OCI-LY7 (cell line): ENCODE results near the gene IFITM2. TPM values are rescaled to one million over a fixed set of nuclear protein-coding genes. Genes with fewer than 3 reads are reported as not detected.

Experiments used
- BruUV-seq: library from RNA; stranded (reverse); fragments of 400-500 nt; replicated peaks from 2 replicates; lab custom pipeline; 2021; lab: Mats Ljungman, UMichigan
- CTCF ChIA-PET: fragments of 300-600 bp; sonication (Branson Sonifier 250); formaldehyde crosslinking; loops from one replicate; lab custom pipeline; 2022; ENCODE audit warnings: antibody characterized with exemption; ENCODE audit not compliant: unreplicated experiment; lab: Charles Lee
- POLR2A ChIA-PET: fragments of 300-600 bp; sonication (Branson Sonifier 250); formaldehyde crosslinking; loops from one replicate; lab custom pipeline; 2022; ENCODE audit warnings: antibody characterized with exemption; lab: Charles Lee
- DNase-seq: peaks from one replicate; pipeline ENCODE4 v3.0.0-alpha.2; 2015; ENCODE audit warnings: low spot score
- H2AFZ ChIP-seq: fragments of 200-600 bp; sonication (generic), shearing (Covaris generic); 2 replicates; pipeline ENCODE4 v1.6.1; 2014; ENCODE audit warnings: mild to moderate bottlenecking, antibody characterized with exemption, low read length, moderate library complexity
- H3K27ac ChIP-seq: fragments of 200-600 bp; sonication (generic); 2 replicates; pipeline ENCODE4 v1.5.1; 2014; ENCODE audit warnings: mixed run types, low read depth, mild to moderate bottlenecking, moderate library complexity, low read length, inconsistent platforms; ENCODE audit not compliant: poor library complexity, severe bottlenecking
- H3K36me3 ChIP-seq: fragments of 200-600 bp; sonication (generic); 2 replicates; pipeline ENCODE4 v1.6.1; 2014; ENCODE audit warnings: mild to moderate bottlenecking, antibody characterized with exemption, low read length, moderate library complexity, mixed read lengths; ENCODE audit not compliant: insufficient read depth
- H3K4me1 ChIP-seq: fragments of 200-600 bp; sonication (generic); 2 replicates; pipeline ENCODE4 v1.5.1; 2014; ENCODE audit warnings: mild to moderate bottlenecking, low read length; ENCODE audit not compliant: insufficient read depth, poor library complexity, severe bottlenecking
- H3K4me2 ChIP-seq: fragments of 200-600 bp; sonication (generic); 2 replicates; pipeline ENCODE4 v1.6.1; 2014; ENCODE audit warnings: mild to moderate bottlenecking, low read length
- H3K4me3 ChIP-seq: fragments of 200-600 bp; sonication (generic); 2 replicates; pipeline ENCODE4 v1.5.1; 2014; ENCODE audit warnings: mild to moderate bottlenecking, low read depth, low read length; ENCODE audit not compliant: poor library complexity, severe bottlenecking
- H3K79me2 ChIP-seq: fragments of 200-600 bp; sonication (generic); 2 replicates; pipeline ENCODE4 v1.6.1; 2016; ENCODE audit warnings: low read depth, mild to moderate bottlenecking, low read length, moderate library complexity, mixed read lengths; ENCODE audit not compliant: insufficient read depth
- H3K9me2 ChIP-seq: fragments of 200-600 bp; sonication (generic); 2 replicates; pipeline ENCODE4 v1.6.1; 2016; ENCODE audit warnings: mild to moderate bottlenecking, low read length, mixed read lengths; ENCODE audit not compliant: insufficient read depth
- H3K9me3 ChIP-seq: fragments of 200-600 bp; sonication (generic); 2 replicates; pipeline ENCODE4 v1.6.1; 2014; ENCODE audit warnings: mild to moderate bottlenecking, mixed run types, low read length, mixed read lengths
- H4K20me1 ChIP-seq: fragments of 200-600 bp; sonication (generic); 2 replicates; pipeline ENCODE4 v1.6.1; 2014; ENCODE audit warnings: mild to moderate bottlenecking, antibody characterized with exemption, low read length, moderate library complexity, mixed read lengths; ENCODE audit not compliant: insufficient read depth
- CTCF ChIP-seq: fragments of 200-600 bp; sonication (generic); conservative IDR thresholded peaks from 2 replicates; pipeline ENCODE4 v1.5.1; 2014; ENCODE audit warnings: mild to moderate bottlenecking, antibody characterized with exemption, low read length, moderate library complexity, mixed read lengths
- EZH2phosphoT487 ChIP-seq: fragments of 200-600 bp; sonication (generic); IDR thresholded peaks from 2 replicates; pipeline ENCODE4 v1.6.1; 2018; ENCODE audit warnings: low read depth, borderline replicate concordance, mild to moderate bottlenecking, mixed run types, antibody characterized with exemption, low read length, moderate library complexity, mixed read lengths
- intact Hi-C: fragments of 100-400 bp; cut with micrococcal nuclease; formaldehyde crosslinking; loops from one replicate; pipeline ENCODE4 v1.10.0; 2022; ENCODE audit not compliant: unreplicated experiment
- total RNA-seq, 2 experiments: library from RNA; depleted of rRNA in 1 of 2; stranded (reverse); fragments of >200 nt in 1 of 2; shearing (Covaris generic) in 1 of 2; gene quantifications; 2 replicates each; pipeline ENCODE4 v1.2.3, GENCODE V29; 2014 to 2022

Gene IFITM2
- total RNA-seq, 2 experiments from 2014 or later: 22.1 to 117 TPM

DNA sequence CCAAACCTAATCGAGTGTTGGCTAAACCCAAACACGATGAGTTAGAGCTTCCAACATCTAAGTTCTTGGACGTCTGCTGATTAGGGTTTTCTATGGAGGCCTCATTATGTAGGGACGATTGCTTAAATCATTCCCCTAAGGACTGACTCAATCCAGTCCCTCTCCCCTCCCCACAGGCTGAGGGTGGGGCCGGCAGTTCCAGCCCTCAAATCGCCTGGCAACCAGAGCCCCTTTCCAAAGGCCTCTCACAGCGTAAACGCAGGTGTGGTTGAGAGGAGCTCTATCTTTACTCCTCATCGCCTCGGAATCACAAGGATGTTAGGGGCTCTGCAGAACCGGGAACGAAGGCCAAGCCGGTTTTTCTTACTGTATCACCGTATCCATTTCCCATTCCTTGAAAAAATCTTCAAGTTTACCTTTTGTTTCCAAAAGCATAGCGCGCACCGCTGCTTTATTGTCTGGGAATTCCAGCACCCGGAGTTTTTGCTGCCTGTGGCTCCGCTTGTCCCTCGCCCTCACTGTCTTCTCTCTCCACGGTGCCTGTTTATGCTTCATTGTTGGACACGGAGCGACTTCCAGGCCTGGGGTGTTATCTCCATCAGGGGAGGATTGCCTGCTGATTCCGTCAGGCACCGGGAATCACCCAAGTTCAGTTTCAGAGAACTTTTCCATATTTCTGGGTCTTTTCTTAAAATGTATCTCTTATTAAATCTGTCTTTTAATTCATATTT is 26.8 kb downstream of the IFITM2 start:
- ChIA-PET POLR2A (no interaction called here), CTCF (no interaction called here)
- intact Hi-C loops: no loop called here
- Histone ChIP-seq H3K4me1 (peaks cover 73% of the 10 kb centered on the region), H3K4me2 (no peak overlapping the region), H2AFZ (no peak overlapping the region), H4K20me1 (no peaks in the 10 kb centered on the region), H3K27ac (peak overlapping the region; percentile 12), H3K9me2 (no peaks in the 10 kb centered on the region), H3K4me3 (no peak overlapping the region), H3K79me2 (no peaks in the 10 kb centered on the region), H3K9me3 (peaks cover 14% of the 10 kb centered on the region), H3K36me3 (peaks cover 9% of the 10 kb centered on the region)
- TF ChIP-seq EZH2phosphoT487 (no peak), CTCF (no peak)
- no peak for DNase-seq
- BruUV-seq: no TSS peak

GRCh38 chr11:335779-336658 is 28.4 kb downstream of the IFITM2 start:
- ChIA-PET POLR2A (no interaction called here), CTCF (interaction anchor here (0.5 kb wide), 1 partner anchor 19 kb away, joined by 3 read pairs; no protein-coding TSS in a partner anchor)
- H3K79me2 ChIP-seq: no peaks in the 10 kb centered on the region
- TF ChIP-seq EZH2phosphoT487: no peak
- no peak for TF ChIP-seq CTCF
- no TSS peak for BruUV-seq
- H4K20me1 ChIP-seq: no peaks in the 10 kb centered on the region
- H3K36me3 ChIP-seq: peaks cover 9% of the 10 kb centered on the region
- peaks cover 14% of the 10 kb centered on the region for H3K9me3 ChIP-seq
- H3K4me2 ChIP-seq: peak overlapping the region; percentile 54
- peaks cover 73% of the 10 kb centered on the region for H3K4me1 ChIP-seq
- peak overlapping the region; percentile 17 for H3K4me3 ChIP-seq
- peak overlapping the region; percentile 82 for H2AFZ ChIP-seq
- peak; percentile 43 for DNase-seq
- no peaks in the 10 kb centered on the region for H3K9me2 ChIP-seq
- peak overlapping the region; percentile 58 for H3K27ac ChIP-seq
- intact Hi-C loops: no loop called here
